Peyer's patch (tissue), 4 donors: Measurements from ENCODE around the gene COL4A6. TPM values are rescaled to one million over a fixed set of nuclear protein-coding genes. Genes with fewer than 3 reads are reported as not detected.

Experiments used
- DNase-seq, 3 donors: peaks; one replicate each; pipeline ENCODE4 v3.0.0-alpha.2; 2017 to 2019
- H3K27ac ChIP-seq, 4 donors: fragments of 200-600 bp; sonication (generic); one replicate each; pipeline ENCODE4 v1.5.1; 2016 to 2019
- H3K27me3 ChIP-seq, 2 donors: fragments of 200-600 bp; sonication (generic); one replicate each; pipeline ENCODE4 v1.5.1; 2019
- H3K36me3 ChIP-seq, 3 donors: fragments of 200-600 bp; sonication (generic); one replicate each; pipeline ENCODE4 v1.5.1; 2016 to 2019
- H3K4me1 ChIP-seq, 4 donors: fragments of 200-600 bp; sonication (generic); one replicate each; pipeline ENCODE4 v1.5.1; 2016 to 2019
- H3K4me3 ChIP-seq, 4 donors: fragments of 200-600 bp; sonication (generic); 1 replicate in 3 of 4; 2 replicates in 1 of 4; pipeline ENCODE4 v1.5.1; 2016 to 2019; ENCODE audit warnings: mild to moderate bottlenecking in 1 of 4
- H3K9me3 ChIP-seq, 4 donors: fragments of 200-600 bp; sonication (generic); one replicate each; pipeline ENCODE4 v1.5.1; 2016 to 2019; ENCODE audit warnings: mild to moderate bottlenecking in 1 of 4
- POLR2A ChIP-seq, 2 donors: fragments of 450-650 bp; IDR thresholded peaks; one replicate each; pipeline ENCODE4 v1.5.1; 2017; ENCODE audit warnings: antibody characterized with exemption in 2 of 2, mild to moderate bottlenecking in 2 of 2, moderate library complexity in 2 of 2
- total RNA-seq, 4 donors: library from RNA; depleted of rRNA; stranded (reverse); fragments of >200 nt; gene quantifications; one replicate each; pipeline ENCODE4 v1.1.0, GENCODE V29; 2016
- TF ChIP-seq, protein P1 (sequence below), 6 experiments: fragments of 450-650 bp in 4 of 6; fragments of 200-600 bp in 2 of 6; sonication (generic) in 1 of 6; IDR thresholded peaks; one replicate each; pipeline ENCODE4 v1.5.1; 2017 to 2019; ENCODE audit warnings: antibody characterized with exemption in 6 of 6, mild to moderate bottlenecking in 3 of 6, moderate library complexity in 1 of 6

Gene COL4A6
- total RNA-seq, 4 donors from 2014 or later: 0.18 to 2.4 (median 0.89) TPM

DNA sequence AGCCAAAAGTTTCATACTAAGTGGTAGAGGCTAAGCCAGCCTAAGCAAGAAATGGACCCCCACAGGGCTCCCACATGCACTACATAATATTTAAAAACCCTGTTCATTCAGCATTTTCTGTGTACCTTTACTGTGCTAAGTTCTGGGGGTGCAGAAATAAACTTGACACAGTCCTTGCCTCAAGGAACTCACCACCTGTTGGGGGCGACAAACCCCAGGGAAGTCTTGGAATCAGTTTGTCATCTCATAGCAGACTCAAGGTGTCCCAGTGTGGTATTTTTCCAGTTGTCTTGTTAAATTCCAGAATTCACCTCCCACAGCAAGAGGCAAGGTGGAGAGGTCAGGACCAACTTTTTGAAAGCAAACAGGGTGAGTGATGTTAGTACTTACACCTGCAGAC lies 303.5 kb downstream of the COL4A6 start:
- no peaks in the 10 kb centered on the region for H3K27me3 ChIP-seq
- H3K4me1 ChIP-seq: no peaks in the 10 kb centered on the region
- H3K27ac ChIP-seq: no peak overlapping the region
- H3K9me3 ChIP-seq: no peaks in the 10 kb centered on the region
- H3K36me3 ChIP-seq: peaks cover 0 to 9% (median 0%) of the 10 kb centered on the region in 3 donors
- H3K4me3 ChIP-seq: no peak overlapping the region
- TF ChIP-seq, protein P1, sequence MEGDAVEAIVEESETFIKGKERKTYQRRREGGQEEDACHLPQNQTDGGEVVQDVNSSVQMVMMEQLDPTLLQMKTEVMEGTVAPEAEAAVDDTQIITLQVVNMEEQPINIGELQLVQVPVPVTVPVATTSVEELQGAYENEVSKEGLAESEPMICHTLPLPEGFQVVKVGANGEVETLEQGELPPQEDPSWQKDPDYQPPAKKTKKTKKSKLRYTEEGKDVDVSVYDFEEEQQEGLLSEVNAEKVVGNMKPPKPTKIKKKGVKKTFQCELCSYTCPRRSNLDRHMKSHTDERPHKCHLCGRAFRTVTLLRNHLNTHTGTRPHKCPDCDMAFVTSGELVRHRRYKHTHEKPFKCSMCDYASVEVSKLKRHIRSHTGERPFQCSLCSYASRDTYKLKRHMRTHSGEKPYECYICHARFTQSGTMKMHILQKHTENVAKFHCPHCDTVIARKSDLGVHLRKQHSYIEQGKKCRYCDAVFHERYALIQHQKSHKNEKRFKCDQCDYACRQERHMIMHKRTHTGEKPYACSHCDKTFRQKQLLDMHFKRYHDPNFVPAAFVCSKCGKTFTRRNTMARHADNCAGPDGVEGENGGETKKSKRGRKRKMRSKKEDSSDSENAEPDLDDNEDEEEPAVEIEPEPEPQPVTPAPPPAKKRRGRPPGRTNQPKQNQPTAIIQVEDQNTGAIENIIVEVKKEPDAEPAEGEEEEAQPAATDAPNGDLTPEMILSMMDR (IDR thresholded peaks at IDR 0.05): no peak
- no peak for TF ChIP-seq POLR2A (IDR thresholded peaks at IDR 0.05)
- DNase-seq: no peak

DNA sequence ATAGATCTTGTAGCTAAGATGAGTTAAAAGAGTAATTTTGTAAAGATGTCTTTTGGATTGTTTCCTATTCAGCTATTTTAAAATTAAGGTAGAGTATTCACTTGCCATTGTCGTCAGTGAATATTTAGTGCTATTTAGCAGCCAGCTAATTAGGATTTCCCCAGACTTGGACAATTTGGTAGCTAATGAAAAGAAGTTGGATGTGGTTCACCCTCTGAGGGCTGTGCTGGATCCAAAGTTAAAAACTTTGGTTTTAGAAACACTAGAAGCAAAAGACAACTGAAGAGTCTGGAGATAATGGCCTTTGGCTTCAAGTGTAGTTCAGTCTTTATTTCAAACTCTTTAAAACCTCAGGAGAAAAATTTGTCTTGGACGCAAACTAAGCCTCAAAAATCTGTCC lies 305.3 kb downstream of the COL4A6 start:
- Histone ChIP-seq H3K9me3 (no peaks in the 10 kb centered on the region), H3K36me3 (no peaks in the 10 kb centered on the region), H3K27me3 (no peaks in the 10 kb centered on the region), H3K27ac (no peak overlapping the region), H3K4me1 (no peaks in the 10 kb centered on the region), H3K4me3 (no peak overlapping the region)
- no peak for DNase-seq
- TF ChIP-seq, protein P1 (IDR thresholded peaks at IDR 0.05): no peak
- no peak for TF ChIP-seq POLR2A (IDR thresholded peaks at IDR 0.05)

DNA sequence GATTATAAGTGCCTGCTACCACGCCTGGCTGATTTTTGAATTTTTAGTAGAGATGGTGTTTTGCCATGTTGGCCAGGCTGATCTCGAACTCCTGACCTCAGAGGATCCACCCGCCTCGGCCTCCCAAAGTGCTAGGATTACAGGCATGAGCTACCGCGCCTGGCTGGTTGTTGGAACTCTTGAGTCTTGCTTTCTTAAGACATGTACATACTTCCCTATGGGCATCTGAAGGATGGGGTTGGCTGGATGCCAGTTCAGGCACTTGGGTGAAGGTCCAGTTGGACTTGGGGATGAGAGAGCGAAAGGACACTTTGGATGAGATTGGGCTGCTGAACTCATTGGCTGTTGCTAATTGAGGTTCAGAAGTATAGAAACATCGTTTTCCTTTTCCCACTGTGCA lies 306.2 kb downstream of the COL4A6 start:
- TF ChIP-seq POLR2A (IDR thresholded peaks at IDR 0.05): no peak
- TF ChIP-seq, protein P1 (IDR thresholded peaks at IDR 0.05): no peak
- H3K9me3 ChIP-seq: no peaks in the 10 kb centered on the region
- H3K27me3 ChIP-seq: no peaks in the 10 kb centered on the region
- H3K27ac ChIP-seq: no peak overlapping the region
- no peak for DNase-seq
- H3K4me3 ChIP-seq: no peak overlapping the region
- no peaks in the 10 kb centered on the region for H3K4me1 ChIP-seq
- H3K36me3 ChIP-seq: no peaks in the 10 kb centered on the region

DNA sequence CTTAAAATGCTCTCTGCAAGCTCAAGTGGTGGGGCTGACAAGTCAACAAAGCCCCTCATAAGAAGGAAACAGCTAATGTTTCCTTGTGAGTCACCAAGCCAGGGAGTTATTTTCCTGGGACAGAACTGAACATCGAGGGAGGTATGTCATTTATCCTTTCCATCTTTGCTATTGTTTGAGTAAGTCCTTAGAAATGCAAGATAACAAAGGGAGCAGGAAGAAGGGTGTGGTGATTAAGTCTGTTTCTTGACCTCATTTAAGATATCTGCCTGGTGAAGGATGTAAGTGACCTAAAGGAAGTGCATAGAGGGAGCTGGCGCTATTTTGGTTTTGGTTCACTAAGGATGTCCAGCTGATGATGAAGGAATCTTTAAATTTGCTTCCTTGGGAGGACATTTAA lies 306.8 kb downstream of the COL4A6 start:
- H3K4me3 ChIP-seq: no peak overlapping the region
- H3K4me1 ChIP-seq: no peaks in the 10 kb centered on the region
- TF ChIP-seq POLR2A (IDR thresholded peaks at IDR 0.05): no peak
- TF ChIP-seq, protein P1 (IDR thresholded peaks at IDR 0.05): no peak
- DNase-seq: no peak
- H3K27me3 ChIP-seq: no peaks in the 10 kb centered on the region
- no peak overlapping the region for H3K27ac ChIP-seq
- no peaks in the 10 kb centered on the region for H3K9me3 ChIP-seq
- H3K36me3 ChIP-seq: no peaks in the 10 kb centered on the region

DNA sequence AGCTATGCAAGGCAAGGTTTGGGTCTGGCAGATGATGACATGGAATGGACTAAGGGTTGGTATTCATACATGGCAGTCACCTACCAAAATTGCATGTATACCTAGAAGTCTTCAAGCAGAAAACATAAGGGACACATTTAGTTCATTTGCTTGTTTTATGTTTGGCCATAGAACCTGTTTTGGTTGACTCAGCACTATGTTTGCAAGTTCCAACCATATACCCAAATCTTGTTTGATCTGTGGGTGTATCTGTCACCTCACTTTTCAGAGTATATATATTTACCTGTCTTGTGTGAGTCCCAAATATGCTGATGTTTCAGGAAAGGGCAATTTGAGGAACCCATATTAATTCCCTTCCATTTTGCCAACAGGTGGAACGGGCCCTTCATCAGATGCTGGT lies 307.3 kb downstream of the COL4A6 start:
- Histone ChIP-seq H3K27me3 (no peaks in the 10 kb centered on the region), H3K9me3 (no peaks in the 10 kb centered on the region), H3K36me3 (no peaks in the 10 kb centered on the region), H3K4me3 (no peak overlapping the region), H3K4me1 (no peaks in the 10 kb centered on the region), H3K27ac (no peak overlapping the region)
- no peak for TF ChIP-seq POLR2A (IDR thresholded peaks at IDR 0.05)
- TF ChIP-seq, protein P1 (IDR thresholded peaks at IDR 0.05): no peak
- DNase-seq: no peak

DNA sequence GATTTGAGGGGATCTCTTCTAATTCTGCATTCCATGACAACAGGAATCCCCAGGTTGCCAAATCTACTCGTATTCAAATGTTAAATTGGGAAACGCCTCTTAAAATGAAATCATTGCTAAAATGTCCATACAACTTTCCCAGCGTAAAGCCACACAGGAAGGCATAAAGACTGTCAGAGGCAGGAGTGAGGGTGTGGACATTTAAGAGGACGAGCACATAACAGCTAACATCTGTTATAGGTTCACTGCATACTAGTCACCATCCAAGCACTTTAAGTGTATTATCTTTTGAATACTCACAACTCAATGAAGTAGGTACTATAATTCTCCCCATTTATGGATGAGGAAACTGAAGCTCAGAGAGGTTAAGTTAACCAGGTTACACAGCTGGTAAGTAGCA lies 311.1 kb downstream of the COL4A6 start:
- H3K27me3 ChIP-seq: no peaks in the 10 kb centered on the region
- H3K36me3 ChIP-seq: no peaks in the 10 kb centered on the region
- no peak for DNase-seq
- no peak overlapping the region for H3K4me3 ChIP-seq
- no peaks in the 10 kb centered on the region for H3K4me1 ChIP-seq
- H3K9me3 ChIP-seq: no peaks in the 10 kb centered on the region
- H3K27ac ChIP-seq: no peak overlapping the region
- TF ChIP-seq, protein P1 (IDR thresholded peaks at IDR 0.05): no peak
